C4-2B (cell line): Measurements from ENCODE around the gene ARHGAP20.

Experiments used
- ZFX ChIP-seq: fragments of 450-650 bp; IDR thresholded peaks from 2 replicates; pipeline ENCODE4 v1.6.1; 2017
- TF ChIP-seq, protein P1 (sequence below): fragments of 450-650 bp; conservative IDR thresholded peaks from 2 replicates; pipeline ENCODE4 v1.5.1; 2017; ENCODE audit warnings: mild to moderate bottlenecking

DNA sequence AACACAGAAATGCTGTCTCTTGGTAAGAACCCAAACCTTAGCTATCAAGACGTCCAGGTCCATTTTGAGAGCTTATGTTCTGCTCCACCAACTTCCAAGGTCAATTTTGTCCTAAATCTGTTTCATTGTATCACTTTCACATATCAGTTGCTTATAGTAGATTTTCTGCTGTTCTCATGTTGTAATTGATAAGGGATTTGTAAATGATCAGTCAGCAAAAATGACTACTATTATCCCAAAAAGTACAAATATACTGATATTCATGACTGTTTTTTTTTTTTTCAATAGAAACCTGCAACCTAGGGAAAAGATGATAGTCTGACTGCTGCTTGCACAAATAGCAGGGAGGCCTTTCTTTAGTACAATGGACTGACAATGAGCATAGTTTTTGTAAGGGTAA, 128.1 kb downstream of the ARHGAP20 start:
- TF ChIP-seq, protein P1, sequence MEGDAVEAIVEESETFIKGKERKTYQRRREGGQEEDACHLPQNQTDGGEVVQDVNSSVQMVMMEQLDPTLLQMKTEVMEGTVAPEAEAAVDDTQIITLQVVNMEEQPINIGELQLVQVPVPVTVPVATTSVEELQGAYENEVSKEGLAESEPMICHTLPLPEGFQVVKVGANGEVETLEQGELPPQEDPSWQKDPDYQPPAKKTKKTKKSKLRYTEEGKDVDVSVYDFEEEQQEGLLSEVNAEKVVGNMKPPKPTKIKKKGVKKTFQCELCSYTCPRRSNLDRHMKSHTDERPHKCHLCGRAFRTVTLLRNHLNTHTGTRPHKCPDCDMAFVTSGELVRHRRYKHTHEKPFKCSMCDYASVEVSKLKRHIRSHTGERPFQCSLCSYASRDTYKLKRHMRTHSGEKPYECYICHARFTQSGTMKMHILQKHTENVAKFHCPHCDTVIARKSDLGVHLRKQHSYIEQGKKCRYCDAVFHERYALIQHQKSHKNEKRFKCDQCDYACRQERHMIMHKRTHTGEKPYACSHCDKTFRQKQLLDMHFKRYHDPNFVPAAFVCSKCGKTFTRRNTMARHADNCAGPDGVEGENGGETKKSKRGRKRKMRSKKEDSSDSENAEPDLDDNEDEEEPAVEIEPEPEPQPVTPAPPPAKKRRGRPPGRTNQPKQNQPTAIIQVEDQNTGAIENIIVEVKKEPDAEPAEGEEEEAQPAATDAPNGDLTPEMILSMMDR, result no peak
- TF ChIP-seq ZFX, result no peak
